T47D (cell line): ENCODE results near the gene MYLIP.

Experiments used
- DNase-seq, 2 experiments: peaks; one replicate each; pipeline versions ENCODE4 v3.0.0 to v3.0.0-alpha.2; 2011 to 2012; ENCODE audit warnings: low read depth in 1 of 2, low spot score in 1 of 2
- JUND ChIP-seq: IDR thresholded peaks from 2 replicates; pipeline ENCODE4 v1.6.1; 2012; ENCODE audit warnings: low read depth
- in situ Hi-C: cut with HindIII; loops from 2 replicates; pipeline ENCODE4 v1.10.0; 2016; ENCODE audit warnings: low sequenced_read_pairs, low pct_unique_long_range_greater_than_20kb

The MYLIP gene

DNA sequence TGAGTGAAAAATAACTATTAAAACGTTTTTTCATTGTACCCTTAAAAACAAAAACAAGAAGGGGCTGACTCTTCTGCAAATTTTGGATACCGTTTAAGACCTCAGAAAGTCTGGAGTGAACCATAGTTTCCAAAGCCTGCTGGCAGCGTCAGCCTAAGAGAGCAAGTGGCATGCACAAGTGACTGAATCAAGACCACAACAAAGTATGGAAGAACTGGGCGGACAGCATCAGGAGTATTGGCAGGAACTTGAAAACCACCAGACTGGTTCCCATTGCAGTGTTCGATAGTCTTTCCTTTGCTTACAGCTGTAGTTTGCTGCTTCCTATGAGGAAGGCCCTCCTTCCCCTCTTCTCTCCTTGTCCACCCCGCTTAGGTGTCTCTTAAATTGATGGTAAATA lies 33.7 kb upstream of the MYLIP start:
- TF ChIP-seq JUND: no peak
- in situ Hi-C loops: no loop called here
- no peak for DNase-seq

DNA sequence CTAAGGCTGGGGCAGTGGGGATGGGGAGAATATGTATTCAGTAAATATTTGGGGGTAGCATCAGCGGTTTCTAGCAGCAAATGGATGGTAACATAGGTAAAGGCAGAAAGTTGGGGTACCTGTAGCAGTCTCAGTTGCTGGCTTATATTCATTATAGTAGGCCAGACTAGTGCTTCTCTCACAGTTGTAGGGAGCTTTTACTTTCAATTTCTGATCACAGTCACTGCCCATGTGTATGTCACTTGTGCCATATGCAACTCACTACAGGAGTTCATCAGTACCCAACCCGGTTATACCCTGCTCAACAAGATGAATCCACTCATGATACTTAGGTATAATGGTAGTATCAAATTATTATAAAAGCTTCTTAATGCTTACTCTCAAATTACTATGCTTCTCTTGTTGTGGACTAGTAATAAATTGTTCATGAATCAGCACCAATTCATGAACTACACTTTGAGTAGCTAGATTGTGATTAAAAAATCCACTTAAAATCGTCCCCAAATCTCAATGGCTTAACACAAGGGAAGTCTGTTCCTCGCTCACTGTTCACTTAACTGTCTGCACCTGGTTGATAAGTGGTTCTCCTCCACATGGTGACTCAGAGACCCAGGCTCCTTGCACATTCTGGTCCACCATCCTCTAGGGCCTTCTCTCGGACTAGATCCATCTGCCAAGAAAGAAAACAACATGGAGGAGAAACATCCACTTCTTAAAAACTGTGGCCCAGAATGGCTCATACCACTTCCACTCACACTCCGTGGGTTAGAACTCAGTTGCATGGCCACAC lies 31.3 kb upstream of the MYLIP start:
- no peak for TF ChIP-seq JUND
- in situ Hi-C loops: no loop called here
- no peak for DNase-seq

DNA sequence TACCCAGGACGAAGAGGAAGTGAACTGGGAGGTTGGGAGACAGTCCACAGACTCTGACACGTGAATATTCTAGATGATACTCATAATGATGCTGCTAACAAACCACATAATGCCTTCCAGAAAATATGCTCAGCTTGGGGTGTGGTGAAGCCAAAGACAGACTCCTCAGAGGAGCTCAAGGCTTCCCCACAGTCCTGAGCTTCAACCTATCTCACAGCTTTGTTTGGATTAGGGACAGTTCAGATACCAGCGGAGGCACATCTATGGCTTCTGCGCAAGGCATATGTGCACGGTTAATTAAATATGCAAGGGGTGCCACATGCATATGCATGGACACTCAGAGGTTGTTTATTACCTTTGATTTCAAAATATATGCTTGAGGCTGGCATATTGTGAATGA lies 30.7 kb upstream of the MYLIP start:
- in situ Hi-C loops: no loop called here
- TF ChIP-seq JUND: no peak
- DNase-seq: no peak

DNA sequence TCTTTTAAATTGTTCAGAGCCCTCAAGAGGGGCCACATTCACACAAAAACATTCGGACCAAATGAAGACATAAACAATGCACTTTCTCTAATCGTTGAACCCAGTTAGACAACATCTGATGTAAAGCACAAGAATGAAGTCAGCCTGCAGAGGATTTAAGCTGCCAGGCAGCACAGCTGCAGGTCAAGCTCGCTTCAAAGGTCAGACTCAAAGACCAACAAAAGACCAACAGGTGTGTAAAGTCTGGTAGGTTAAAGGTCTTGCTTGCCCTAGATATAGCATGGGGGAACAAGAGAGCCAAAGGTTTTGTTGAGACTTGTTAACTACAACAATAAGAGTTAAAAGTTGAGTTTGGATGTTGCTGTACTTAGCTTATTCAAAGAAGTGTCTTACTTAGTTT lies 26.7 kb upstream of the MYLIP start:
- no peak for DNase-seq
- no peak for TF ChIP-seq JUND
- in situ Hi-C loops: no loop called here

DNA sequence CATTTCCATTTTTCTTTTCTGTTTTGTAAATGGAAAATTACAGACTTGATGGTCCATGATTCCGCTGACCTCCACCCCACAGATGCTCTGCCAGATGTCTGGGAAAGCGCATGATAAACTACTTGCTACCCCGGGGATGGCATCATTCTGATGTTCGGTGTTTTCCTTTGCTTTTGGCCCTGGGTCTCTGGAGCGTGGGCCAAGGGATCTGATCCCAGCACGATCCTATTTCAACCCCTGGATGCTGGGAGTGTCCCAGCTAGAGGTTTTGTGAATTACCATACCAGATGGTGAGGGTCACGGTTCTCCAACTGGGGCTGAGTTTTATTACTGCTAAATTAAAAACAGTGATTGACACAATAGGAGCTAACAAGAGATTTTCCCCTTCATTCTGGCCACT lies 25.2 kb upstream of the MYLIP start:
- in situ Hi-C loops: no loop called here
- DNase-seq: no peak
- no peak for TF ChIP-seq JUND

DNA sequence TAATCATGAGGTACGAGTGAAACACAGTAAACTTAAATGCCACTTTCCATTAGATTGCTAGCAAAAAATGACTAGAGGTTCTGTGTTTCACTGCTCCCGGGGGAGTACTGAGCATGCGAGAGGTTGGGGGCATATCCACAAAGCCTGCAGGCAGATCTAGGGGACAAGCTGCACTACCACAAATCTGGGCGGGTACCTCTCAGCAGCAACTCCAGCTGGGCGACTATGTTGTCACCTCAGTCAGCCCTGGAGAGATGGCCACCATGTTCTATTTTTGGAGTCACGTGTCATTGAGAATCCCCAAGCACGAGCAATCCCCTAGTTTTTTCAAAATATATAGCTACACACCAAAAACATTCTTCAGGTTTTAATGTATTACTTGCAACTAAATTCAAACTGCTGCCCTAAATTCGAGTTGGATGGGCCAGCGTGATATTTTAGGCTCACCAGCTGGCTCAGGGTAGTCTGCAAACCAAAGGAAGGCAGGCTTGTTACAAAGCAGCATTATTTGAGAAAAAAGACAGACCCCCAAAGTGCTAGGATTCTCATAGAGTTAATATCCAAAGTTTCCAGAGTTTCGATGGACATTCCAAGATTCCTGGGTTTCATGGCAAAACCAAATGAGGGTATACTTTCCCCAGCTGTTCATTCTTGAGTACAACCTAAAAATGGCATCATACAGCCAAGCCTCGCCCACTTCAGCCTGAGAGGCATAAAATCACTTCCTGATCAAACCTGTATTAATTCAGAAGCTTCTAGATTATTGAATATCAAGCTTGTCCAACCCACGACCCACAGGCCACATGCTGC lies 24.1 kb upstream of the MYLIP start:
- TF ChIP-seq JUND: no peak
- no peak for DNase-seq
- in situ Hi-C loops: no loop called here

DNA sequence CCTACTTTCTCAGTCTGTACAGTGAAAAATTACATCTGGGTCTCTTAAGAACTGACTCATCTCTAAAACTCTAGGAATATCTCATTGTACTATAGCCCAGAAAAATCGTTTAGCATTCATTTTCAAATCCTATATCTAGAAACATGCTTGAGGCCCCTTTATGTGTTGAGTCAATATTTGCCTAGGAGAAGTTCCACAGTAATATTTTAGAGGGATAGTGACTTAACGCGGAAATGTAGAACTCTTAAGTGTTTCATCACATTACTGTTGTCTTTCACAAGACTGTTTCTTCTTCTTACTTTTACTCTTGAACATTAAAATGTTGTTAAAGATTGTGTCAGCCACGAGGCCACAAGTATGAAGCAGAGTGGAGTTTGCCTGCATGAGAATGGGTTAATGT lies 23.0 kb upstream of the MYLIP start:
- no peak for DNase-seq
- no peak for TF ChIP-seq JUND
- in situ Hi-C loops: no loop called here

DNA sequence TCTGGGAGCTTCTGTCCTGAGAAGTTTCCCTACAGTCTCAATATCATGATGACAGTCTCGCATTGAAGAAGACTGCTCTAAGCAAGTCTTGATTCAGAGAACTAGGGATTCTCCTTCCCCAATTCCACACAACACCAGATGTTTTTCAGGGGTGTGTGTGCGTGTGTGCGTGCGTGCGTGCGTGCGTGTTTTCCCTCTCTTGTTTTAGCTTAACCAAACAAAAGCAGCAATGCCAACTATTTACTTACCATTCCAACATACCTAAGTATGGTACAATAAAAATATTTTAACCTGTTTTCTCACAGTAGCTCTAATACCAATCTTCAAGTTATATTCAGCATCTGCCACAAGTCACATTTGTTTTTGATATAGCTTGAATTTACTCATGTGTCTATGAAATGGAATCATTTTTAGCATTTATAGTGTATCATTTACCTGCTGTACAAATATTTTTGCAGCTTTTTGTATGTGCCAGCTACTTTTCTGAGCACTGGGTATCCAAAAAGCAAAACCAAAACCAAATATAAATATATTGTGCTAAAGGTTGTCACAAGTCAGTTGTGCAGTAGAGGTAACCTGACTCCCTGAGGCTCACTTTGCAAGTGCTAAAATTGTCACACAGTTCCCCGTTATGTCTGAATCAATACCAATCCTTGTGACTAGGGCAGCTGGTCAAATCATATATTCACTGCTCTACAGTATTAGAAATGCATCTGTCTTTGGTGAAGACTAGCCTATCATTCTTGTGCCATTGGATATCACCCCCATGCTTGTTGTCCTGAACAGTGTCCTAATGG lies 21.7 kb upstream of the MYLIP start:
- in situ Hi-C loops: no loop called here
- TF ChIP-seq JUND: no peak
- peak in 1 of 2 experiments; percentile 29 for DNase-seq

DNA sequence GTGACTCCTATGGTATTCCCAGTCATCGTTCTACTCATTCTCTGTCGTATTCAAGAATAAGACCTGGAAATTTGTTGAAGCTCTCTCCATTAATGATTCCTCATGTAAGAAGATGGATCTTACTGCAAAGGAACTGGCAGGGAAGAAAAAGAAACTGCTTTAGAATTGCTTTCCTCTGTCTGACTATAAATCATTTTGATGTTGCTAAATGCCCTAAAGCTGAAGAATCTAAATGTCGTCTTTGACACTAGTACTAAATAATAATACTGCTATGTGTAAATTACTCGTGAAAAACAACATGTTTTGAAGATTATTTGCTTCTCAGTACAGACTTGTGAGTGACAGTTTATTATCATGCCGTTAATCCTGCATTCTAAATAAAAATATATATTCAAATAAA lies 20.5 kb upstream of the MYLIP start:
- in situ Hi-C loops: no loop called here
- DNase-seq: no peak
- TF ChIP-seq JUND: no peak

DNA sequence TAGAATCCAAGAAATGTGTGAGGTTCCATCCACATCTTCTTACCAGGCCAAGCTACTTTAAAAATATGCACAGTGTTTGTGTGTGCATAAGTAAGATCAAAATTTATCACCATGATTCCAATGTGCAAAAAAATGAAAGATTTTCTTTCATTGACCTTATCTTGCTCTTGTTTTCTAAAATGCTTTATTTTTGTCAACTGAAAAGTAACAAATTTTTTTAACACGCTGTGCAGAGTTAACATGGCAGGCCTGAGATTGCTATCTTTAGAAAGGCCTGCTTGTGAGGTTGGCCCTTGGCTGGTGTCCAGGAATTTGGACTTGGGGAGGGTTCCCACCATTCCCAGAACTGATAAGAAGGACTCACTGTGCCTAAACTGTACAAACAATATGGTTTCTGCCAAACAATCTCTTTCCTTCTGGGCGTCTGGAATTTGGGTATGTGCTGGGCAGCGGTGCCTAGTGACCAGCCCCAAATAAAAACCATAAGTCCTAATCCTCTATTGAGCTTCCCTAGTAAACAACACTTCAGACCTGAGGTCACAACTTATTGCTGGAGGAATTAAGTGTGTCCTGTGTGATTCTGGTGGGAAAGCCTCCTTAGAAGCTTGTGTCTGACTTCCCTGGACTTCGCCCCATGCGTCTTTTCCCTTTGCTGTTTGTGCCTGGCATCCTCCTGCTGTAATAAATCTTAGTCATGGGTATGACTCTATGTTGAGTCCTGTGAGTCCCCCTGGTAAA lies 19.8 kb upstream of the MYLIP start:
- in situ Hi-C loops: no loop called here
- DNase-seq: no peak
- no peak for TF ChIP-seq JUND

DNA sequence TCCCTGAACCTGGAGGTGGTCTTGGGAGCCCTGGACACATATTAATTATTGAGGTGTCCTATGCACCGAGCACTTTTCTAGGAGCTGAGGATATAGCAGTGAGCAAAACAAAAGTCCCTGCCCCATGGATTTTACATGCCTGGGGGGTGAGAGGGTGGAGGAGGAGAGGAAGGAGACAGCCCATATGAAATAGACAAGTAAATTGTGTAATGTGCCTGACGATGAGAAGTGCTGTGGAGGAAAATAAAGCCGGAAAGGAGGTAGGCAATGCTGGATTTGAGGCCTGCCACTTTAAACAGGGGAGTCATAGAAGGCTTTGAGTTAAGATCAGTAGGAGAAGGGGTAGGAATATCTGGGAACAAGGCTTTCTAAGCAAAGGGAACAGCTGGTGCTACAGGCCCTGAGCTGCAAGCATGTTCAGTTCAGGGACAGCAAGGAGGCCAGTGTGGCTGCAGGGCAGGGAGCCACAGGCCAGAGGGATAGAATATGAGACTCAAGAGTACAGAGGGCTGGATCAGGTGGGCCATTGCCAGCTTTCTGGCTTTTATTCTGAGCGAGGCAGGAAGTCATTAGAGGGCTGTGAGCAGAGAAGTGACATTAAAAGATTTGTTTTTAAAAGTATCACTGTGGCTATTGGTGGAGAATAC lies 19.1 kb upstream of the MYLIP start:
- TF ChIP-seq JUND: no peak
- in situ Hi-C loops: no loop called here
- DNase-seq: no peak

DNA sequence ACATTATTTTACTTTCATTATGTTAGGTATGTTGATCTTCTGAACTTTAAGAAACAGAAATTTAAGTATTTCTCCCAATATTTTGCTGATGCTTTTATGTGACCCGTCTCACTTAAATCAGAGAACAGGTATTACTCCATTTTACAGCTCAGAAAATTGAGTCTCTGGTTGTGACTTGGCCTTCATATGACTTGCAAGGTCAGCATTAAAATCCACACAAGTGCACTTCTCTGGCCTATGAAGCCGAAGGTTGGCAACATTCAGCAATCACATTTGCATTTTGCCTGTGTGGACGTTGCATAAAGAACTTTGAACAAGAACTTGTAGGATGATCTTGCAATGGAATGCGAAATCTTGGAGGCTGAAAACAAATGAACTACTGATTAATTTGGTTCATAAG lies 10.1 kb upstream of the MYLIP start:
- no peak for TF ChIP-seq JUND
- no peak for DNase-seq
- in situ Hi-C loops: no loop called here
